Pancreas (tissue), 10 donors: ENCODE data around the gene KLHL26. TPM values are rescaled to one million over a fixed set of nuclear protein-coding genes. Genes with fewer than 3 reads are reported as not detected.

Source experiments
- ATAC-seq, 4 donors: fragments of 200-7000 bp; cut with Tn5 transposase; one replicate each; pipeline versions ENCODE4 v1.8.0 to v1.9.1; 2020; ENCODE audit warnings: mild to moderate bottlenecking in 4 of 4, moderate library complexity in 4 of 4
- DNase-seq, 6 donors: peaks; one replicate each; pipeline ENCODE4 v3.0.0-alpha.2; 2020
- FAIRE-seq: peaks from 2 replicates; lab custom pipeline; 2012; peaks lifted over from hg19 to GRCh38; lab: Jason Lieb, UNC
- H3K27ac ChIP-seq, 4 donors: fragments of 200-600 bp; sonication (generic); 1 replicate in 3 of 4; 2 replicates in 1 of 4; pipeline versions ENCODE4 v1.5.0 to v1.8.0; 2020
- H3K27me3 ChIP-seq, 4 donors: fragments of 200-600 bp; one replicate each; pipeline ENCODE4 v1.8.0; 2021
- H3K36me3 ChIP-seq, 3 donors: fragments of 200-600 bp; sonication (generic) in 1 of 3; one replicate each; pipeline versions ENCODE4 v1.5.0 to v1.8.0; 2020 to 2021
- H3K4me1 ChIP-seq, 3 donors: fragments of 200-600 bp; one replicate each; pipeline ENCODE4 v1.8.0; 2021
- H3K4me3 ChIP-seq, 4 donors: fragments of 200-600 bp; sonication (generic) in 2 of 4; one replicate each; pipeline versions ENCODE4 v1.5.0 to v1.8.0; 2020 to 2021
- H3K9me3 ChIP-seq, 4 donors: fragments of 200-600 bp; one replicate each; pipeline ENCODE4 v1.8.0; 2021
- WGBS, 2 donors: extraction: QIAGEN DNeasy Blood & Tissue Kit; methylation state at CpG; one replicate each; pipeline ENCODE4 v1.1.7; 2013; 5-methylcytosine and 5-hydroxymethylcytosine counted together
- intact Hi-C, 3 donors: fragments of 100-400 bp; cut with DNase I; formaldehyde crosslinking; loops; one replicate each; pipeline versions ENCODE4 v1.11.1 to v1.14.2; 2022
- polyA plus RNA-seq, 2 donors: library from polyadenylated mRNA; stranded (reverse); fragments of 200-250 nt; gene quantifications; one replicate each; pipeline ENCODE4 v1.2.3, GENCODE V29; 2013
- total RNA-seq, 6 donors: library from RNA; stranded (reverse); fragmentation: NEBNext Ultra II Directional in 4 of 6; extraction: Animal tissue kit (Norgen Biotek cat#: 25700) in 4 of 6; gene quantifications; one replicate each; pipeline versions ENCODE4 v1.2.1 to v1.2.4, GENCODE V29; 2021 to 2023
- TF ChIP-seq, protein P1 (sequence below), 4 donors: fragments of 200-600 bp; sonication (generic) in 3 of 4; IDR thresholded peaks; one replicate each; pipeline versions ENCODE4 v1.5.0 to v1.8.0; 2021; ENCODE audit warnings: antibody characterized with exemption in 4 of 4
- donor health status: healthy with polysubstance abuse.
- donor health status: DM: no; HTN: no; CAD: no; lungs with moderate emphysema.
- donor health status: DM: no; HTN: no; CAD: no.
- donor health status: control.
- donor health status: control.
- donor health status: Bipolar disorder and iron deficiency.
- donor health status: DM: yes; HTN: yes; CAD: no.
- donor health status: DM: no; HTN: no; CAD: no.
- donor health status: DM: no; HTN: no; CAD: no.
- donor health status: DM: yes; HTN: yes; CAD: no.

Gene KLHL26
- total and polyA plus RNA-seq, 8 donors = 3.2 to 7.8 (median 5.0) TPM

DNA sequence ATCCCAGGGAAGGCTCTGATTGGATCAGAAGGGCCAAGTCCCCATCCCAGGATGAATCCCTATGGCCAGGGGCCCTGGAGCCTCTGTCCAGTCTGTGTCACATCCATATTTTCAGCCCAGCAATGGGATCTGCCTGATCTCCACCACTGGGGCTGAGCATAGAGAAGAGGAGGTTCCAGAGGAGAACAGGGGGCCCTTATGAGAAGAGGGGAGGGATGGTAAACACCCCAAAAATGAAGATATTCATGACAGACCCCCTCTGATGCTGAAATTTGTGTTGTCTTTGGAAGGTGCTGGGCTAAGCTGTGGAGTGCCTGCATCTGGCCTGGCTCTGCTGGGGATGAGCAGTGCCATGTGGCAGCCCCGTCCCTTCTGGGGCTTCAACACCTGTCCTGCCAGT is 14.5 kb downstream of the KLHL26 start:
- Histone ChIP-seq H3K27me3 (no peaks in the 10 kb centered on the region), H3K27ac (no peak overlapping the region), H3K9me3 (no peaks in the 10 kb centered on the region), H3K4me3 (no peak overlapping the region), H3K4me1 (no peaks in the 10 kb centered on the region), H3K36me3 (no peaks in the 10 kb centered on the region)
- ATAC-seq (no peak), DNase-seq (no peak), FAIRE-seq (no peak)
- 92 to 100% methylated on average over 1 of the region's 1 CpG for WGBS, 2 donors
- intact Hi-C loops = no loop called here
- TF ChIP-seq, protein P1, sequence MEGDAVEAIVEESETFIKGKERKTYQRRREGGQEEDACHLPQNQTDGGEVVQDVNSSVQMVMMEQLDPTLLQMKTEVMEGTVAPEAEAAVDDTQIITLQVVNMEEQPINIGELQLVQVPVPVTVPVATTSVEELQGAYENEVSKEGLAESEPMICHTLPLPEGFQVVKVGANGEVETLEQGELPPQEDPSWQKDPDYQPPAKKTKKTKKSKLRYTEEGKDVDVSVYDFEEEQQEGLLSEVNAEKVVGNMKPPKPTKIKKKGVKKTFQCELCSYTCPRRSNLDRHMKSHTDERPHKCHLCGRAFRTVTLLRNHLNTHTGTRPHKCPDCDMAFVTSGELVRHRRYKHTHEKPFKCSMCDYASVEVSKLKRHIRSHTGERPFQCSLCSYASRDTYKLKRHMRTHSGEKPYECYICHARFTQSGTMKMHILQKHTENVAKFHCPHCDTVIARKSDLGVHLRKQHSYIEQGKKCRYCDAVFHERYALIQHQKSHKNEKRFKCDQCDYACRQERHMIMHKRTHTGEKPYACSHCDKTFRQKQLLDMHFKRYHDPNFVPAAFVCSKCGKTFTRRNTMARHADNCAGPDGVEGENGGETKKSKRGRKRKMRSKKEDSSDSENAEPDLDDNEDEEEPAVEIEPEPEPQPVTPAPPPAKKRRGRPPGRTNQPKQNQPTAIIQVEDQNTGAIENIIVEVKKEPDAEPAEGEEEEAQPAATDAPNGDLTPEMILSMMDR (IDR thresholded peaks at IDR 0.05) = no peak

DNA sequence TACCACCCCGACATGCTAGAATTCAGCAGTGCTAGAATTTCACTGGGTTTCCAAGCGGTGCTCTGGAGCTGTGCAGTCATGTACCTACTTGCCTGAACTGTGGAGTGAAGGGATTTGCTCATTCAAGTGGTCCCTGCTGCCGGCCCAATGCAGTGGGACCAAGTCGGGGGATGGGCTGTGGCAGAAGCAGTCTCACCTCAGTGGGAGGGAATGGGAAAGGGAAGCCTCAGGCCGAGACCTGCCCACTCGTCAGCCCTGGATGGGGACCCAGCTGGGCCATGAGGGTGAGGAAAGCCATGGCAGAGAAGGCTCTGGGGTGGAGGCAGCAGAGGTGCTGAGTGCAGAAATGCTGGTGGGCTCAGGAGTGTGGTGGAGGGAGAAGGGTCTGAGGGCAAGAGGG is 14.9 kb downstream of the KLHL26 start:
- Histone ChIP-seq H3K4me3 (no peak overlapping the region), H3K4me1 (no peaks in the 10 kb centered on the region)
- WGBS, 2 donors = 85 to 87% methylated on average over 6 of the region's 6 CpGs

DNA sequence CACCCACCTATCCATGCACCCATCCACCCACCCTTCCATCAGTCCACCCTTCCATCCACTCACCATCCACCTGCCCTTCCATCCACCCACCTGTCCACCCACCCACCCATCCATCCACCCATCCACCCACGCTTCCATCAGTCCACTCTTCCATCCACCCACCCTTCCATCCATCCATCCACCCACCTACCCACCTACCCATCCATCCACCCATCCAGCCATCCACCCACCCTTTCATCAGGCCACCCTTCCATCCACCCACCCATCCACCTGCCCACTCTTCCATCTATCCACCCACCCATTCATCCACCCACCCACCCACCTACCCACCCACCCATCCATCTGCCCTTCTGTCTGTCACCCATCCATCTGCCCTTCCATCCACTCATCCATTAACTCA is 17.0 kb downstream of the KLHL26 start:
- DNase-seq = no peak
- H3K4me3 ChIP-seq = no peak overlapping the region
- no peak for ATAC-seq
- no peak for FAIRE-seq
- intact Hi-C loops = no loop called here
- WGBS, 2 donors = 95 to 100% methylated on average over 1 of the region's 1 CpG
- H3K9me3 ChIP-seq = no peaks in the 10 kb centered on the region
- TF ChIP-seq, protein P1 (IDR thresholded peaks at IDR 0.05) = no peak
- no peaks in the 10 kb centered on the region for H3K4me1 ChIP-seq
- no peaks in the 10 kb centered on the region for H3K36me3 ChIP-seq
- no peak overlapping the region for H3K27ac ChIP-seq
- H3K27me3 ChIP-seq = no peaks in the 10 kb centered on the region

More for the DNA sequence above, 14.9 kb downstream of the KLHL26 start:
- TF ChIP-seq, protein P1 (IDR thresholded peaks at IDR 0.05) = no peak
- intact Hi-C loops = no loop called here
- DNase-seq (no peak), FAIRE-seq (no peak), ATAC-seq (no peak)
- no peaks in the 10 kb centered on the region for H3K9me3 ChIP-seq
- no peak overlapping the region for H3K27ac ChIP-seq
- H3K27me3 ChIP-seq = no peaks in the 10 kb centered on the region
- H3K36me3 ChIP-seq = no peaks in the 10 kb centered on the region

DNA sequence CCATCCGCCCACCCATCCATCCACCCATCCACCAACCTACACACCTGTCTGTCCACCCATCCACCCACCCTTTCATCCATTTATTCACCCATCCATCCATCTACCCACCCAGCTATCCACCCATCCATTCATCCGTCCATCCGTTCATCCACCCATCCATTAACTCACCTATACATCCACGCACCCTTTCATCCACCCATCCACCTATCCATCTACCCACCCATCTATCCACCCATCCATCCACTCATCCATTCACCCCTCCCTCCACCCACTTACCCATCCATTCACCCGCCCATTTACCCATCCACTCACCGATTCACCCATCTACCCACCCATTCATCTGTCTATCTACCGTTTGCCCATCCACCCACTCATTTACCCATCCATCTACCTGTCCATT is 17.6 kb downstream of the KLHL26 start:
- Histone ChIP-seq H3K27me3 (no peaks in the 10 kb centered on the region), H3K4me1 (no peaks in the 10 kb centered on the region), H3K27ac (no peak overlapping the region), H3K9me3 (no peaks in the 10 kb centered on the region), H3K36me3 (no peaks in the 10 kb centered on the region), H3K4me3 (no peak overlapping the region)
- WGBS, 2 donors = 95 to 97% methylated on average over 7 of the region's 7 CpGs
- ATAC-seq (no peak), FAIRE-seq (no peak), DNase-seq (no peak)
- TF ChIP-seq, protein P1 (IDR thresholded peaks at IDR 0.05) = no peak
- intact Hi-C loops = no loop called here

DNA sequence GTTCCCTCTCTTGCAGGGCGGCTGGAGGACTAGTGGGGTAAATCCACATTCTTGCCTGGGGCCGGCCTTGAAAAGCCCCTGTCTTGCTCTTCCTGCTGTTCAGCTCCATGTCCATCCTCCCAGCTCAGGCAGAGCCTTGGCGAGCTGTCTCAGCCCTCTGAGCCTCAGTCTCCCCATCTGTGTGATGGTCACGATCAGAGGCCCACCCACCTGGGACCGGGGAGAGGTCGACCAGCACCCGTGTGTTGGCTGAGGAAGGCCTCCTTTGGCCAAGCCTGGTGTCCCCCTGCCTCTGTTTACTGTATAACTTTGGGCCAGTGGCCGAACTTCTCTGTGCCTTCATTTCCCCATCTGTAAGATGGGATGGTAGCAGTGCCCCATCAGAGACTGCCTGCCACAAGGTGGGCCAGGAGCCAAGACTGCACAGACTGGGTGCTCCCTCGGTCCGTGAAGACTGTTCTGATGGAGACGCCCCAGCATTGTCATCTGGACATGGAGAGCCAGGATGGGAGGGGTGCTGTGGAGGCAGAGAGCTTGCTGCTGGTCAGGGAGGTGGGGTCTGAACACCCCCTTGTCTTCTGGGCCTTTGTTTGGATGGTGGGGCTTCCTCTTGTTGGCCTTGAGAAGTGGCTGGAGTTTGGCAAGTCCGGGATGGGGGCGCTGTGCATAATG is 18.5 kb downstream of the KLHL26 start:
- DNase-seq (no peak), FAIRE-seq (no peak), ATAC-seq (no peak)
- TF ChIP-seq, protein P1 (IDR thresholded peaks at IDR 0.05) = no peak
- Histone ChIP-seq H3K27ac (no peak overlapping the region), H3K4me1 (no peaks in the 10 kb centered on the region), H3K4me3 (no peak overlapping the region), H3K9me3 (no peaks in the 10 kb centered on the region), H3K27me3 (no peaks in the 10 kb centered on the region), H3K36me3 (no peaks in the 10 kb centered on the region)
- intact Hi-C loops = no loop called here
- WGBS, 2 donors = 95 to 97% methylated on average over 13 of the region's 13 CpGs
